Kidney (tissue), 14 donors: Measurements from ENCODE around the gene RHCE. TPM values are rescaled to one million over a fixed set of nuclear protein-coding genes. Genes with fewer than 3 reads are reported as not detected.
A peak's percentile ranks its signal among the peaks of the same experiment; 100 is the strongest.
"Not testable (repeated sequence)": the region's sequence is repeated elsewhere in the genome, so short reads cannot be mapped to it uniquely, and the experiment has no call there.

Experiments used
- DNase-seq, 5 donors: peaks; one replicate each; pipeline ENCODE4 v3.0.0-alpha.2; 2013 to 2020
- FAIRE-seq: peaks from 2 replicates; lab custom pipeline; 2012; peaks lifted over from hg19 to GRCh38; lab: Jason Lieb, UNC
- H3K27ac ChIP-seq, 2 donors: one replicate each; pipeline ENCODE4 v1.7.0; 2013; ENCODE audit warnings: low read depth in 2 of 2, low read length in 2 of 2, inconsistent platforms in 1 of 2
- H3K27me3 ChIP-seq: one replicate; pipeline ENCODE4 v1.7.1; 2013; ENCODE audit warnings: low read length, inconsistent platforms; ENCODE audit not compliant: control insufficient read depth, insufficient read depth
- H3K36me3 ChIP-seq, 3 donors: one replicate each; pipeline versions ENCODE4 v1.7.0 to v1.7.1; 2013; ENCODE audit warnings: low read length in 3 of 3, control low read depth in 1 of 3, inconsistent platforms in 1 of 3; ENCODE audit not compliant: insufficient read depth in 3 of 3, control insufficient read depth in 2 of 3
- H3K4me1 ChIP-seq, 3 donors: one replicate each; pipeline versions ENCODE4 v1.7.0 to v1.7.1; 2013; ENCODE audit warnings: low read length in 3 of 3, inconsistent platforms in 1 of 3, low read depth in 1 of 3; ENCODE audit not compliant: control insufficient read depth in 2 of 3, insufficient read depth in 2 of 3
- H3K4me3 ChIP-seq, 3 donors: one replicate each; pipeline versions ENCODE4 v1.7.0 to v1.8.1; 2013; ENCODE audit warnings: low read length in 3 of 3, control low read depth in 1 of 3, inconsistent platforms in 1 of 3
- H3K9ac ChIP-seq, 3 donors: one replicate each; pipeline versions ENCODE4 v1.7.0 to v1.7.1; 2013; ENCODE audit warnings: low read length in 3 of 3, control low read depth in 1 of 3, inconsistent platforms in 1 of 3
- H3K9me3 ChIP-seq, 3 donors: one replicate each; pipeline versions ENCODE4 v1.7.0 to v1.7.1; 2013; ENCODE audit warnings: low read length in 3 of 3, control low read depth in 1 of 3, inconsistent platforms in 1 of 3; ENCODE audit not compliant: control insufficient read depth in 2 of 3, insufficient read depth in 1 of 3
- intact Hi-C: fragments of 100-400 bp; cut with DNase I; formaldehyde crosslinking; loops from one replicate; pipeline ENCODE4 v1.11.1; 2022
- polyA plus RNA-seq: library from polyadenylated mRNA; stranded (reverse); fragments of 350-450 nt; fragmentation: Illumina TruSeq; extraction: RNeasy Lipid Tissue Mini Kit (QIAGEN cat#74804); gene quantifications from one replicate; pipeline ENCODE4 v1.2.3, GENCODE V29; 2014; ENCODE audit warnings: low read depth, low replicate concordance; ENCODE audit not compliant: insufficient read depth
- total RNA-seq: library from RNA; stranded (reverse); fragmentation: NEBNext Ultra II Directional; extraction: Animal tissue kit (Norgen Biotek cat#: 25700); gene quantifications from one replicate; pipeline ENCODE4 v1.2.1, GENCODE V29; 2021
- TF ChIP-seq, protein P1 (sequence below): IDR thresholded peaks from 3 replicates; pipeline ENCODE4 v1.5.1; 2012; ENCODE audit warnings: mild to moderate bottlenecking, moderate library complexity, borderline replicate concordance; ENCODE audit not compliant: insufficient read depth; ENCODE audit errors: extremely low read depth
- donor health status: control.
- donor health status: control.
- donor health status: control.
- donor health status: control.
- donor health status: control.
- donor health status: DM: yes; HTN: yes; CAD: no.
- donor health status: Normal renal cell carcinoma (clear cell type).

Gene RHCE
- total and polyA plus RNA-seq, 2 donors from 2014 or later = 0.44 to 1.3 TPM

DNA sequence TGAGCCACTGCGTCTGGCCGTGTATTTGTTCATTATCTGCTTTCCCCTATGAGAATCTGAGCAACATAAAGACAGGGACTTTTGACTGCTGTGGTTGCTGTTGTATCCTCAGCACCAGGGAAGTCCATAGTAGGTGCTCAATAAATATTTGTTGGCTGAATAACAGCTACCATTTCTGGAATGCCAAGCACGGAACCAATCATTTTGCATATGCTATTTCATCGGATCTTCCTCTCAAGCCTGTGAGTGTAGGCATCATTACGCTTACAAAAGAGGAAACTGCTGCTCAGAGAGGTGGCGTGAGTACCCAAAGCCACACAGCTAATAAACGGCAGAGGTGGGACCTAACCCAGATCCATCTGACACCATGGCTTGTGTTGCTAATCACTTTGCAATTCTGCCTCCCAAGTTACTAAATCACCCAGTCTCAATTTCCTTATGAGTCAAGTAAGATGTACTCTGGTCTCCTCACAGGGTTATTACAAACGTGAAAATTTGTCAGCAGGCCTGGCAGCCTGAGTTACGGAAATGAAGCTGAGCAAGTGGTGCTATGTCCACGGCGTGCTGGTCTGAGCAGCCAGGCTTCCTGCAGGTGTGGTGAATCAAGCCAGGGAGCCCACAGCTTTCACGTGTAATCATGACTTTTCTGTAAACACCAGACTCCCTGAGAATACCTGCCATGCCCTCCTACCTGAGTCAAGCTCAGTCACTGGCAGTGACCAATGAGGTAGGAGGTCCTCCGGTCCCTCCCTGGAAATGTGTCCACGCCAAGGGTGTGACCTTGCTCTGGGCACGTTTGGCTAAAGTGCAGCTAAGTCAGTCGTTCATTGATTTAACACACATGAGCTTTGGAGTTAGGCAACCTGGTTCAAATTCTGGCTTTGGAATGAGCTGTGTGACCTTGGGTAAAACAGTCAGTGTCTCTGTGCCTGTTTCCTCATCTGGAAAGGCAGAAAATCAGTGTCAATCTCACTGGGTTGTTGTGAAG is 4.8 kb upstream of the RHCE start:
- H3K36me3 ChIP-seq = no peaks in the 10 kb centered on the region
- DNase-seq (peak in 1 of 5 donors; percentile 78), FAIRE-seq (no peak)
- no peak overlapping the region for H3K9ac ChIP-seq
- intact Hi-C loops = no loop called here
- no peaks in the 10 kb centered on the region for H3K9me3 ChIP-seq
- H3K4me1 ChIP-seq = peaks cover 0 to 5% (median 0%) of the 10 kb centered on the region in 3 donors
- H3K27ac ChIP-seq = no peak overlapping the region
- TF ChIP-seq, protein P1, sequence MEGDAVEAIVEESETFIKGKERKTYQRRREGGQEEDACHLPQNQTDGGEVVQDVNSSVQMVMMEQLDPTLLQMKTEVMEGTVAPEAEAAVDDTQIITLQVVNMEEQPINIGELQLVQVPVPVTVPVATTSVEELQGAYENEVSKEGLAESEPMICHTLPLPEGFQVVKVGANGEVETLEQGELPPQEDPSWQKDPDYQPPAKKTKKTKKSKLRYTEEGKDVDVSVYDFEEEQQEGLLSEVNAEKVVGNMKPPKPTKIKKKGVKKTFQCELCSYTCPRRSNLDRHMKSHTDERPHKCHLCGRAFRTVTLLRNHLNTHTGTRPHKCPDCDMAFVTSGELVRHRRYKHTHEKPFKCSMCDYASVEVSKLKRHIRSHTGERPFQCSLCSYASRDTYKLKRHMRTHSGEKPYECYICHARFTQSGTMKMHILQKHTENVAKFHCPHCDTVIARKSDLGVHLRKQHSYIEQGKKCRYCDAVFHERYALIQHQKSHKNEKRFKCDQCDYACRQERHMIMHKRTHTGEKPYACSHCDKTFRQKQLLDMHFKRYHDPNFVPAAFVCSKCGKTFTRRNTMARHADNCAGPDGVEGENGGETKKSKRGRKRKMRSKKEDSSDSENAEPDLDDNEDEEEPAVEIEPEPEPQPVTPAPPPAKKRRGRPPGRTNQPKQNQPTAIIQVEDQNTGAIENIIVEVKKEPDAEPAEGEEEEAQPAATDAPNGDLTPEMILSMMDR = no peak
- no peaks in the 10 kb centered on the region for H3K27me3 ChIP-seq
- no peak overlapping the region for H3K4me3 ChIP-seq

GRCh38 chr1:25423206-25423605 is 2.6 kb upstream of the RHCE start:
- H3K9ac ChIP-seq, FAIRE-seq, H3K27ac ChIP-seq, H3K4me3 ChIP-seq, H3K4me1 ChIP-seq, DNase-seq, H3K9me3 ChIP-seq, H3K27me3 ChIP-seq, H3K36me3 ChIP-seq, intact Hi-C loops: not testable (repeated sequence)

- H3K36me3 ChIP-seq, H3K9ac ChIP-seq, H3K4me1 ChIP-seq, H3K9me3 ChIP-seq, H3K4me3 ChIP-seq, H3K27me3 ChIP-seq, H3K27ac ChIP-seq, FAIRE-seq, intact Hi-C loops, DNase-seq: not testable (repeated sequence)
Observed at GRCh38 chr1:25419339-25419738, 1.3 kb downstream of the RHCE start.

GRCh38 chr1:25417280-25417679 is 3.3 kb downstream of the RHCE start:
- H3K4me3 ChIP-seq, H3K27ac ChIP-seq, H3K36me3 ChIP-seq, FAIRE-seq, DNase-seq, H3K9ac ChIP-seq, H3K27me3 ChIP-seq, H3K4me1 ChIP-seq, intact Hi-C loops, H3K9me3 ChIP-seq: not testable (repeated sequence)

- FAIRE-seq, H3K36me3 ChIP-seq, H3K27me3 ChIP-seq, H3K9ac ChIP-seq, H3K4me1 ChIP-seq, H3K27ac ChIP-seq, intact Hi-C loops, H3K9me3 ChIP-seq, DNase-seq, H3K4me3 ChIP-seq: not testable (repeated sequence)
Observed at GRCh38 chr1:25414578-25414977, 6.0 kb downstream of the RHCE start.

DNA sequence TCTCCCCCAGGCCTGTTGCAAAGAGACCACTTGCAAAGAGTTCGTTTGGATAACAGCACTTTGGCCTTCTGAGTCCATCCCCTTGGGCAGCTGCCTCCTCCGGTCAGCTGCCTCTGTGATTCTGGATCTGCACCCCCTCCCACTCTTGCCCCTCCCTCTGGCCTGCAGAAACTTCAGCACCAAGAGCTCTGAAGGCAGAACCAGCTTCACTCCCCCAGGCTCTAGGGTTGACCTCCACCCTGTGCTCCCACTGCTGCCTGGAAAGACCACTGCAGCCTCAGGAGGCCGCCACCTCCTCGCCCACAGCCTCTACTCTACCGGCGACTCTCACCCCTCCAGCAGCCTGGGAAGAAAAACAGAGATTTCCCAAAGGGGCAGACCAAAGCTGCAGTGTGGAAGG is 6.5 kb downstream of the RHCE start:
- H3K9me3 ChIP-seq, FAIRE-seq, H3K27ac ChIP-seq, H3K36me3 ChIP-seq, H3K4me3 ChIP-seq, H3K9ac ChIP-seq, H3K27me3 ChIP-seq, DNase-seq, intact Hi-C loops, H3K4me1 ChIP-seq: not testable (repeated sequence)

GRCh38 chr1:25412872-25413623 is 7.6 kb downstream of the RHCE start:
- not testable (repeated sequence) for FAIRE-seq

More at GRCh38 chr1:25412872-25413623, 7.6 kb downstream of the RHCE start:
- H3K4me3 ChIP-seq, H3K9me3 ChIP-seq, H3K4me1 ChIP-seq, H3K36me3 ChIP-seq, intact Hi-C loops, H3K9ac ChIP-seq, H3K27me3 ChIP-seq, H3K27ac ChIP-seq, DNase-seq: not testable (repeated sequence)
